ENCODE results near the gene LGALS14.
A peak's percentile ranks its signal among the peaks of the same experiment; 100 is the strongest.
"Not testable (repeated sequence)": the region's sequence is repeated elsewhere in the genome, so short reads cannot be mapped to it uniquely, and the experiment has no call there.

LGALS14 gene, protein sequence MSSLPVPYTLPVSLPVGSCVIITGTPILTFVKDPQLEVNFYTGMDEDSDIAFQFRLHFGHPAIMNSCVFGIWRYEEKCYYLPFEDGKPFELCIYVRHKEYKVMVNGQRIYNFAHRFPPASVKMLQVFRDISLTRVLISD

DNA sequence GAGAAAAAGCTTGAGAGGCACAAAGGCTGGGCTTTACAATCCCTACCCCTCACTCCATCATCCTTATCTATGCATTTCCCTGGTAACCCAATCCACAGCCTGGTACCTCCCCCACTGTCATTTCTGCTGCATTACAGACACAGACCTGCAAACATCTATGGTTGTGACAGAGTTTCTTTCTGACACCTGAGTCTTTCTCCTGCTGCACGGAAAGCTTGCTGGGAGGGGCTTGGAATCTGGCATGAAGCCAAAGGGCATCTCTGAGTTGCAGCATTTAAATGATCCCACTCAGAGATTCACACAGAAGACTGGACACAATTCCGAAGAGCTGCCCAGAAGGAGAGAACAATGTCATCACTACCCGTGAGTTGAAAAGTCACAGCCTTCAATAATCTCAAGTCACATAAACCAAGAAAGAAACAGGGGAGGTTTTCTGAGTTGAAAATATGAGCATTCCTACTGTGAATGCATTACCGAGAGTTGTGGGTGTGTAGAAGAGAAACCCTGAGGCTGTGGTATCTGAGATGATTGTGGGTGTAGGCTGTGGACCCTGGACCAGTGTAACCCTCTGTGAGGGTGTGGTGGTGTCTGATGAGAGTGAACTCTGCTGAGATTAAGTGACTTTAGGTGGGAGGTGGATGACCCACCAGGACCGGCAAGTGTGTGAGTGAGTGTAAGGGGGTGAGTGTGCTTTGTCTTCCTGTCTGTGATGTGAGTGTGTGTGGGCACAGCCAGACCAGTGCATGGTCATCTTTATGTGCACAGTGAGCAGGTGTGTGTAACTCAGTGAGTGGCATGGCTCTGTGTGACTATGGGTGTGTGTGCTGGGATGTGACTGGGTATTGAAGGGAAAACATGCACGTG lies at the start of gene LGALS14:
TSS of gene LGALS14 (plus strand) at position 301 of the 864 bp plus-strand sequence. CDS start at position 349, 48 bp downstream.
- no peak for DNase-seq

DNA sequence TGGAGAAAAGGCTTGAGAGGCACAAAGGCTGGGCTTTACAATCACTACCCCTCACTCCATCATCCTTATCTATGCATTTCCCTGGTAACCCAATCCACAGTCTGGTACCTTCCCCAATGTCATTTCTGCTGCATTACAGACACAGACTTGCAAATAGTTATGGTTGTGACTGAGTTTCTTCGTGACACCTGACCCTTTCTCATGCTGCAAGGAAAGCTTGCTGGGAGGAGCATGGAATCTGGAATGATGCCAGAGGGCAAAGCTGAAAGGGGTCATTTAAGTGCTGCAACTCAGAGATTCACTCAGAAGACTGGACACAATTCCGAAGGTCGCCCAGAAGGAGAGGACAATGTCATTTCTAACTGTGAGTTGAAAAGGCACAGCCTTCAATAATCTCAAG lies 48.7 kb upstream of the LGALS14 start, which contains the start of gene LGALS16:
TSS of gene LGALS16 (plus strand) at position 301 of the 400 bp plus-strand sequence. CDS start at position 350, 49 bp downstream.
- DNase-seq, result no peak

DNA sequence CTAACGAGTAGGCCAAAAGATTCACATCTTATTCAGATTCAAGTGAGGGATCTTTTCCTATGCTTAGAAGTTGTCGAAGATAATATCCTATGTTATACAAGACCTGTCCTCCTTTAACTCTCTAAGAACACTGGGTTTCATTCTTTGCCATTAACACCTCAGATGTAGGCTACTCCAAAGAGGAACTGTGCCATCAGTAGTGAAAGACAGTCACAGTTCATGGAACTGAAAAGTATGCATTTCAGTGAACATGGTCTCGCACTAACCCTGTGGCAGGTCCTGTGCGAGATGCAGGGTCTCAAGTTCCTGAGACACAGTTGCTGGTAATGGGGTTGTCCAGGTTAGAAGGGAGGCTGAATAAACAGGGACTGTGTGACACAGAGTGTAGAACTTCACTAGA lies 44.5 kb upstream of the LGALS14 start:
- no peak for DNase-seq

DNA sequence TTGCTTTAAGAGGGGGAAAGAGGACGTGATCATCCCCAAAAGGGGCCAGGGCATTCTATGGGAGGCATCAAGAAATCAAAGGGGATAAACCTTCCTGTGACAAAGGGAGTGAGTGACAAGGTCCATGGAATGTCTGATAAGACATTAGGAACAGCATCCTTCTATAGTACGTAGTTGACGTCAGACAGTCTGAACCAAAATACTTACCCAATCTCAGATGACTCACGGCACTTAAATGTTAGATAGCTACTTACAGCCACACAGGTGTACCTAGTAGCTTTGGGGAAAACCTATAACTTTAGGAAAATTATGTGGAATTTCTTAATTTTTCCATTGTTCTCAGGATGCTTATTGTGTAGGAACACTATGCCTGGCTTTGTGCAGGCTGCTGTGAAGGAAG lies 43.6 kb upstream of the LGALS14 start:
- DNase-seq, result no peak

DNA sequence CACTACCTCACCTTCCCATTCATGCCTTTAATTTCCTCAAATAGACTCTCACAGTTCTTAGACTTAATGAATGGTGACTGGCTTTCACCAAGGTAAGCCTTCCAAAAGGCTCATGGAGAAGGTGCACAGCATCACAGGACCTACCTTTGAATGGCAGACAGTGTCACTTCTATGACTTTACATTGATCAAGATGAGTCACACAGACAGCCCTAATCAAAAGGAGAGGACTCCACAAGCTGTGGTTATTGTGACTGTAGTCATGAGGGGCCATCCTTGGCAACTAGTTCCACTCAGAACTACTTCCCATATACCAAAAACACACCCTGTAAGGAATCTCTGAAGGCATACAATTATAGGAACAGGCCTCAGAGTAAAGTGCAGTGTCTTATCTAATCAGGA lies 42.7 kb upstream of the LGALS14 start:
- DNase-seq, result no peak

DNA sequence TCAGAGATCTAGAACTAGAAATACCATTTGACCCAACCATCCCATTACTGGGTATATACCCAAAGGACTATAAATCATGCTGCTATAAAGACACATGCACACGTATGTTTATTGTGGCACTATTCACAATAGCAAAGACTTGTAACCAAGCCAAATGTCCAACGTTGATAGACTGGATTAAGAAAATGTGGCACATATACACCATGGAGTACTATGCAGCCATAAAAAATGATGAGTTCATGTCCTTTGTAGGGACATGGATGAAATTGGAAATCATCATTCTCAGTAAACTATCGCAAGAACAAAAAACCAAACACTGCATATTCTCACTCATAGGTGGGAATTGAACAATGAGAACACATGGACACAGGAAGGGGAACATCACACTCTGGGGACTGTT lies 34.4 kb upstream of the LGALS14 start:
- not testable (repeated sequence) for DNase-seq

DNA sequence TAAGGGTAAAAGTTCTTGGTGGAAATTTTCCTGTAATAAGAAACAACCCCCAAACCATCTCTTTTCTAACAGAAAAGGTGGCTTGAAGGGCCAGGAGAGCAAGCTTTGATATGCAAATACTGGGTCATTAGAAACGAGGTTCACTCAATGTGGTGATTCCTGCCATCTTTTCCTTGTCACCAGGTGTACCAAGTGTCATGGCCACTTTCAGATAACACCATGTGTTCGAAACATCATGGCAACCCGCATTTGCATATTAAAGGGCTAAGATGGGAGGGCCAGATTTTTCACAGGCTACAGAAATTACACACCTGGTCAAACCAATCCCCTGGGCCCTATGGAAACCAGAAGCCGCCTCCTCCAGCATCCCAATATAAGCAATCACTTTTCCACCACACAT lies 33.3 kb upstream of the LGALS14 start:
- DNase-seq, result no peak

DNA sequence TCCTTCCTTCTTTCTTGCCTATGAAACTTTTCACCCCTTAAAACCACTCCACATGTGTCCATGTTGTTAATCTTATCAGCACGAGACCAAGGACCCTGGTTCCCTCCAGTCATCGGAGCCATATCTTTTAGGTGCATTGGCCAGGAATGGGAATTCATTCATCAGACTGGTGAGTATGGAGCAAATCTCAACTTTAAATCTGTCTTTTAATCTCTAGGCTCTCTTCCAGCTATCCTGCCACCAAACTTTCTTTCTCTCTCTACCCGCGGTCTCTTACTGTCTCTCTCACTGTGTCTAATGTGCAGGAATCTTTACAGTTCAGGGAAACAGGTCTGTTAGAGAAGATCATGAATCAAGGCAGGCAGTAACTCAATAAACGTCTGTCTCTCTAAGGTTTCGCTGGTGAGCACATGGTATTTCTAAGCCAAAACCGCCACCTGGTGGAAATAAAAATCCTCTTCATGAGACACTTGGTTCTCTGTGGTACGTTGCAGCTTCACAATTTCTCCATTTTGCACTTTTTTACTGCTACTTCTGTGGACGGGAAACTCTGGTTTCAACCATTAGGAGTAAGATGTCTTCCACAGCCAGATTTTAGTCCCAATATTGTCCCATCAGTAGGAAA lies 32.4 kb upstream of the LGALS14 start:
- peak in 20 of 56 donors; percentile 0 to 50 (median 8) for DNase-seq

DNA sequence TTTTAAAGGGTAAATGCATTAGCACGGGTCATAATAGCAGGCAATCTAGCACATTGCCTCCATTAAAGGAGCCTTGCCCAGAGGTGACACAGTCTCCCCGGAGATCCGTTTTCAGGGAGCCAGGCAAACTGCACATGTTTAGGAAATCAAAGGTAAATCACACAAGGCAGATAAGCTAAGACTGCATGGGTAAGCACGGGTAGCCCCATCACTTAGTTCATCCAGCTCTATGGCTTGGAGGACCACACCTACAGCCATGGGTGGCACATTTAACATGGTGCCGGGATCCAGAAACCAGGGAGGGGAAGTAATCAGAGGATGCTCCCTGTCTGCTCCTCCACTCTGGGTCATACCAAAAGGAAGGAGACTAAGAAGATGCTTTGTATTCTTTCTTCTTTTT lies 31.8 kb upstream of the LGALS14 start:
- no peak for DNase-seq

DNA sequence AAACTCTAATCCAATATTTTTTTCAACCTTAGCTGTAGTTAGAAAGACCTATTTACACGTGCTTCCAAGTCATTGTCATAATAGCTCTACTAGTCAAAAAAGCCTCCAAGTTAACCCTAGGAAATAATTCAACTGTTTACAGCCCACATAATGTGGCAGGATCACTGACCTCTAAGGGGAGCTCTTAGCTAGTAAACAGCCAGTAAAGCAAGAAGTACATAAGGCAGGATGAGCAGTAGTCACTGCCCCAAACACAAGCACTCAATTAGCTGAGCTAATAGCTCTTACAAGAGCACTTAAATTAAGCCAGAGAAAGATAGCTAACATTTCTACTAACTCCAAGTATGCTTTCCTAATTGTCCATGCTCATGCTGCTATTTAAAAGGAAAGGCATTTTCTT lies 30.4 kb upstream of the LGALS14 start:
- DNase-seq, result not testable (repeated sequence)

DNA sequence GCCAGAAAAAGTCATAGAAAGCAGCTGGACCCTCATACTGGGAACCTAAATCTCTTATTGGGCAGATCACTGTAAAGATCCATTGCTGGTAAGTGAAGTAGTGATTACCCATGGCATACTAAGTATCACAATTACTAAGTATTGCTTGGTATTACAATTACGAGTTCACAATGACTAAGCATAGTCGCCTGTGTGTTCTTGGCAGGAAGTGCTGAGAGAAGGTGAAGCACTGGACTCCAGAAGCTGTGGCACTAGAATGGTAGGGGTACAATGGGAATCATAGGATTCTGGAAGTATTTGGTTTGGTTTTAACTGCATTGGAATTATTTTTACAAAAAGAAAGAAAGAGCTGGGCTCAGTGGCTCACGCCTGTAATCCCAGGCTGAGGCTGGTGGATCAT lies 28.3 kb upstream of the LGALS14 start:
- no peak for DNase-seq

DNA sequence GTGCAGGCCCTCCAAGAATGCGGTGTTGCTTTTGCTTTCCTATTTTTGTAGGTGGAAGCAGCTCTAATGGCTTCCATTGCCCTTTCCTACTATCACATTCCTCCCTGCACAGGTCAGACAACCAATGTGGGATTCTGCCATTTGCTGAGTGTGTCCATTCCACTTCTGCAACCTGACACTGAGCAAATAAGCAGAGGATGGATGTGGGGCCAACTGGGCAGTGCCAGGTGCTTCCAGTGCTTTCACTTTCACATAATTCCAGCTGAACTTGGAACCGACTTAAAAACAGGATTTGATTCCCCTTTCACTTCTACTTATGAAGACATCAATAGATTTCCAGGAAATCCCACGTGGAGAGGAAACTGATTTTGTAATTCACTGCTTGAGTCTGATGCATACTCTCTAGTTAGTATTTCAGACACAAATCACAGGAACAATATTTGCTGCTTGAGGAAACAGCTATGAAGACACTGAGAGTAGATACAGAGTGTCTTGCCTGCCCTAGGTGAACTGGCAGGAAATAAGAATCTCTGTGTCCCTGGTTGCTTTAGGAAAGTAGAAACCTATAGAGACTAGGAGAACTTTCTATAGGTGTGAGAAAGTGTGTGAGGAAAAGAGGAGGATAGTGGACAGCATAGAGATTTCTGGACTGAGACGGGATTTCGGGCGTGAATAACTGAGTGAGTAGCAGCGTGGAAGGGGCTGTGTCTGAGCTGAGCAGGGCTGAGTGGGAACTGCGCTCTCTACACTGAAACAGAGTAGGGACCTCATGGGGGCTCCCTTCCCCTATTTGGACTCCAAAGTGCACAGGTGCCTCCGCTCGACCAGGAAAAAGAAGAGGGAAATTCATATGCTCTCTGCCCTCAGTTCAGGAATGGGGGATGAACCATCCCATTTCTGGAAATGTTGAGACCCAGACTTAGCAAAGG lies 26.1 kb upstream of the LGALS14 start:
- no peak for DNase-seq

DNA sequence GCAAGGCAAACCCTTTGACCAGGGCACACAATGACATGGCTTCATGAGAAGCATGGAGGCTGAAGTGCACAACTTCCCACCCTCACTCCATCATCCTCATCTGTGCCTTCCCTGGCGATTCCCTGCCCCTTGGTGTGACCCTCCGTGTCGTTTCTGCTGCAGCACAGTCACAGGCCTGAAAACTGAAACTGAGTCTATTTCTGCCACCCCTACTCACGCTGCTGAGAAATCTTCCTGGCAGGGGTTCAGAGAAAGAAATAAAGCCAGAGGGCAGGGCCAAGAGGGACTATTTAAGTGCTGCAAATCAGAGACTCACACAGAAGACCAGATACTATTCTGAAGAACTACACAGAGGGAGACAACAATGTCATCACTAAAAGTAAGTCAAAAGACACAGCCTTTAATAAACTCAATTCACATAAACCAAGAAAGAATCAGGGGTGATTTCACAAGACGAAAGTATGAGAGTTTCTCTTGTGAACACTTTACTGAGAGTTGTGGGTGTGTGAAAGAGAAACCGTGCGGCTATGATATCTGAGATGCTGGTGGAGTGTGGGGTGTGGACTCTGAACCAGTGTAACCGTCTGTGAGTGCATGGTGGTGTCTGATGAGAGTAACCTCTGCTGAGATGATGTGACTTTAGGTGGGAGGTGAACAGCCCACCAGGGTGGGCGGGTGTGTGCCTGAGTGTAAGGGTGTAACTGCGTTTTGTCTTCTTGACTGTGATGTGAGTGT lies 25.1 kb upstream of the LGALS14 start:
- DNase-seq, result no peak

DNA sequence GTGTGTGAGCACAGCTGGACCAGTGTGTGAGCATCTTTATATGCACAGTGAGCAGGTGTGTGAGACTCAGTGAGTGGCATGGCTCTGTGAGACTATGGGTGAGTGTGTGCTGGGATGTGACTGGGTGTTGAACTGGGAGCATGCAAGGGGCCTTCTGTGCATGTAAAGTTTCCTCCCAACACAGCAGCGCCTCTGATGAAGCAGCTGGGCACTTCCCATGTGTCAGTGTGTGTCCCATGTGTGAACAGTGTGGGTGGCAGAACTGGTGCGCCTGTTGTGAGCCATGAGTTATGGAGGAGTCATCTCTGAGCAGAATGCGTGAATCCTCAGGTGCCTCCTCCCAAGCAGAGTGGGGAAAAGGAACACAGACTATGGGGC lies 24.5 kb upstream of the LGALS14 start:
- DNase-seq, result no peak

DNA sequence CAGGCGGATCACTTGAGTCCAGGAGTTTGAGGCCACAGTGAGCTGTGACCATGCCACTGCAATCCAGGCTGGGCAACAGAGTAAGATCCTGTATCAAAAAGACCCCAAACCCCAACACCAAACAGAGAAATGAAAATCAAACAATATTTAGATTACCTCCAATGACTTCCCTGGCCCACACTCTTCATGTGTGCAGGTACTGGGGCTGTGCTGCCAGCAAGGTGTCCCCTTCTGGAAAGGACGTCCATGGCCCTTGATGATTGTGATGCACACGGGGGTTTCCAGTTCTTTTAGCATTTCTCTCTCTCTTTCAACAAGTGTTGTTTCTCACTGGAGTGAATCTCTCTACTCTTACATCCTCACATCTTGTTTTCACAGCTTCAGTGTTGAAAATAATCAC lies 23.7 kb upstream of the LGALS14 start:
- no peak for DNase-seq

DNA sequence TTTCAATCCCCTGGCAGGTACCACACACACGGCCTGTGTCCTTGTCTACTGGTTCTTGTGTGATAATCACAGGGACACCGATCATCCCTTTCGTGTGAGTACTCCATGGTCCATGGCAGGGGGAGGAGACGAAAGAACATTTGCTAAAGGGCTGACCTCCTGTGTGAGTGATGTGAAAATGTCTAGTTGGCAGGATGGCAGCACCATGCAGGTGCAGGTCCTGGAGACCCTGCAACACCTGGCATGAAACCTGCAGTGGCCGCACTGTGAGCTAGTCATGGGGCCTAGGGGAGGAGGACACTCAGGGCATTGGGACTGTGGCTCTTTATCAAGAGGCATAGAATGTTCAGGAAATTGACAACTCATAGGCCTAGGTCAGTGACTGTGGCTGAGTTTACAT lies 22.9 kb upstream of the LGALS14 start:
- no peak for DNase-seq

DNA sequence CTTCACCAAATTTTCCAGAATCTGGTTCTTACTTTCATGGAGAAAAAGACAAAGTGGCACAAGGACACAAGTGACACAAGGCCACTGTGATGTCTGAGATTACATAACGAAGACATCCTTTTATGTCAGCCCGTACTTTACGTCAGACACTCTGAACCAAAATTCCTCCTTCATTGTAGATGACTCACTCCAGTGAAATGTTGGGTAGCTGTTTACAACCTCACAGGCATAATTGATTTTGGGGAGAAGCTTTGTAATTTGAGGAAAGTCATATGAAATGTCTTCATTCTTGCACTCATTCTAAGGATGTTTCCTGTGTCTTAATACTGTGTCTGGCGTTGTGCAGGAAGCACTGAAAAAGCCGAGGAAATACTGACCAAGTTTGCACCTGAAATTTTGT lies 20.0 kb upstream of the LGALS14 start:
- no peak for DNase-seq

DNA sequence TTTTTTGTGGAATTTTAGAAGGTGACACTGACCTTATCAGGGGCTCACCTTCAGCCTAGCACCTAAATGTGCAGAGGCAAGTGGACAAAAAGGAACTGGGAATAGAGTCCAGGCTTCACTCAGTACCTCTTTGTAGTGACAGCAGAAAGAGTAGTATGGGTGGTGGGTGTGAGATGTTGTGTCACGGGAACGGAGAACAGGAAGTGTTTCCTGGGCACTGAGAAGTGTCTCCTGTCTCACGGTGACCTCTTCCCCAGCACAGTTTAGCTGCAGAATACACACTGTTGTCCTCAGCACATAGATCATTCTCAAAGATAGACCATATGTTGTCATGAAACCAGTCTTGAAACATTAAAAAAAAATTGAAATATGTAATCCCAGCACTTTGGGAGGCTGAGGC lies 17.5 kb upstream of the LGALS14 start:
- DNase-seq, result no peak

DNA sequence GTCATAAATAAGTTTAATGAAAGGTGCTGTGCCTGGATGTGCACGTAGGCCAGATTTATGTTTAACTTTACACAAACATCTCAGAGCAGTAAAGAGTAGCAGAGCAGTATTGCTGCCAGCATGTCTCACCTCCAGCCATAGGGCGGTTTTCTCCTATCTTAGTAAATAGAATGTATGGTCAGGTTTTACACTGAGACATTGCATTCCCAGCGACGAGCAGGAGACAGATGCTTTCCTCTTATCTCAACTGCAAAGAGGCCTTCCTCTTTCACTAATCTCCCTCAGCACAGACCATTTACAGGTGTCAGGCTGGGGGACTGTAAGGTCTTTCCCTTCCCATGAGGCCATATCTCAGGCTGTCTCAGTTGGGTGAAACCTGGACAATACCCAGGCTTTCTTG lies 15.6 kb upstream of the LGALS14 start:
- not testable (repeated sequence) for DNase-seq

DNA sequence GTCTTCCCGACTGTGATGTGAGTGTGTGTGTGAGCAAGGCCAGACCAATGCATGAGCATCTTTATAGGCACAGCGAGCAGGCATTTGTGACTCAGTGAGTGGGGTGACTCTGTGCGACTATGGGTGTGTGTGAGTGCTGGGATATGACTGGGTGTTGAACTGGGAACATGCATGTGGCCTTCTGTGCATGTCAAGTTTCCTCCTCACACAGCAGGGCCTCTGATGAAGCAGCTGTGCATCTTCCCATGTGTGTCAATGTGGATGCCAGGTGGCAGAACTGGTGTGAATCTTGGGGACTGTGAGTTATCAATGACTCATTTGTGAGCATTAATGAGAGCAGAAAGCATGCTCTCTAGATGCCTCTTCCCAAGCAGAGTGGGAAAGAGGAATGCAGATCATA lies 12.1 kb upstream of the LGALS14 start:
- DNase-seq, result no peak

DNA sequence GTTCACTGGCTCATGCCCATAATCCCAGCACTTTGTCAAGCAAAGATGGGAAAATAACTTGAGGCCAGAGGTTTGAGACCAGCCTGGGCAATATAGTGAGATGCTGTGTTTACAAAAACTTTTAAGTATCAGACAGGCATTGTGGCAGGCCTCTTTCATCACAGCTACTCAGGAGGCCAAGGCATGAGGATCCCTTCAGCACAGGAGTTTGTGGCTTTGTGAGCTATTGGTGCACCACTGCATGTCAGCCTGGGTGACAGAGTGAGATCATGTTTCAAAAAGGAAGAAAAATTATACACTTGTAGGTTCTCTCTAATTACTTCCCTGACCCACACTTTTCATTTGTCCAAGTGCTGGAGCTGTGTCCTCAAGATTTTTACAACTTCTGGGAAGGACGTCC lies 11.5 kb upstream of the LGALS14 start:
- DNase-seq, result no peak
